Activated T-cell treated with anti-CD3 and anti-CD28 coated beads, Interleukin-2, amount 50 U/mL, for 72 hours (primary cell): ENCODE measurements around the gene HRK. TPM values are rescaled to one million over a fixed set of nuclear protein-coding genes. Genes with fewer than 3 reads are reported as not detected.

ENCODE experiments used
- ATAC-seq, 2 donors: fragments of 150-1000 bp; cut with Tn5 transposase; replicated peaks in 1 of 2; 2 replicates each; pipeline ENCODE4 v1.10.0; 2021; ENCODE audit warnings: moderate library complexity in 2 of 2, mild to moderate bottlenecking in 1 of 2
- DNase-seq, 2 donors: peaks; one replicate each; pipeline ENCODE4 v3.0.0; 2021 to 2022; ENCODE audit warnings: mixed read lengths in 1 of 2
- H3K27ac Mint-ChIP-seq: one replicate; pipeline ENCODE4 v1.8.0; 2022; ENCODE audit warnings: mild to moderate bottlenecking, moderate library complexity, mixed read lengths
- H3K27me3 Mint-ChIP-seq: one replicate; pipeline ENCODE4 v1.8.0; 2022; ENCODE audit warnings: low read depth, mixed read lengths
- H3K36me3 Mint-ChIP-seq, 2 donors: one replicate each; pipeline ENCODE4 v1.8.0; 2022; ENCODE audit warnings: mixed read lengths in 2 of 2, mild to moderate bottlenecking in 1 of 2; ENCODE audit not compliant: insufficient read depth in 2 of 2
- H3K4me1 Mint-ChIP-seq: one replicate; pipeline ENCODE4 v1.8.0; 2022; ENCODE audit warnings: low read depth, mixed read lengths
- H3K4me3 Mint-ChIP-seq, 2 donors: one replicate each; pipeline ENCODE4 v1.8.0; 2022; ENCODE audit warnings: mild to moderate bottlenecking in 2 of 2, mixed read lengths in 2 of 2, moderate library complexity in 2 of 2
- H3K9me3 Mint-ChIP-seq, 2 donors: one replicate each; pipeline ENCODE4 v1.8.0; 2022; ENCODE audit warnings: mixed read lengths in 2 of 2
- total RNA-seq, 2 donors: library from RNA; stranded (reverse); gene quantifications; one replicate each; pipeline ENCODE4 v1.2.3, GENCODE V29; 2022

HRK gene
- total RNA-seq, 2 donors from 2014 or later, result 0.12 TPM; not detected in 1

DNA sequence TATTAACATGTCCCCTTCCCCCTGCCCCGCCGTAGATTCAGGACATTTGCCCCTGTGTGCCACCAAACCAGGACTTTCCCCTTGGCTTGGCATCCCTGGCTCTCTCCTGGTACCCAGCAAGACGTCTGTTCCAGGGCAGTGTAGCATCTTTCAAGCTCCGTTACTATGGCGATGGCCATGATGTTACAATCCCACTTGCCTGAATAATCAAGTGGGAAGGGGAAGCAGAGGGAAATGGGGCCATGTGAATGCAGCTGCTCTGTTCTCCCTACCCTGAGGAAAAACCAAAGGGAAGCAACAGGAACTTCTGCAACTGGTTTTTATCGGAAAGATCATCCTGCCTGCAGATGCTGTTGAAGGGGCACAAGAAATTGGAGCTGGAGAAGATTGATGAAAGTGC lies 28.9 kb downstream of the HRK start:
- no peak for DNase-seq
- Mint-ChIP-seq H3K9me3 (no peaks in the 10 kb centered on the region), H3K4me3 (no peak overlapping the region), H3K27ac (no peak overlapping the region), H3K4me1 (no peaks in the 10 kb centered on the region), H3K27me3 (peaks cover 17% of the 10 kb centered on the region), H3K36me3 (no peaks in the 10 kb centered on the region)
- ATAC-seq, result no peak

DNA sequence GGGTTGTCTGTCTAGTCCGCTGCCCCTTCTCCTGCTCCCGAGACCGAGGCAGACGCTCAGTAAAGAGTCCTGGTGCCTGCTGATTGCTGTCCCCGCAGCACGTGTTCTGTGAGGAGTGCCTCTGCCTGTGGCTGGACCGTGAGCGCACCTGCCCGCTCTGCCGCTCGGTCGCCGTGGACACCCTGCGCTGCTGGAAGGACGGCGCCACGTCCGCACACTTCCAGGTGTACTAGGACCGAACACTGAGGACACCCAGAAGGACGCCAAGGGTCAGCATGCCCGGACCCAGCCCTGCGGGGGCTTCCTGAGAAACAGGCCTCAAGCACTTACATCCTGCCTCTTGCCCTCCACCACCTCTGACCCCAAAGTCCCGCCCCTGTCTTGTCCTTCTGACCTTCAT lies 32.0 kb downstream of the HRK start:
- Mint-ChIP-seq H3K4me1 (no peaks in the 10 kb centered on the region), H3K27me3 (no peaks in the 10 kb centered on the region), H3K4me3 (no peak overlapping the region), H3K27ac (no peak overlapping the region), H3K36me3 (no peaks in the 10 kb centered on the region), H3K9me3 (no peaks in the 10 kb centered on the region)
- DNase-seq, result no peak
- no peak for ATAC-seq

GRCh38 chr12:116843085-116843484 lies 38.2 kb downstream of the HRK start:
- ATAC-seq (no peak), DNase-seq (no peak)
- peaks cover 0 to under 1% of the 10 kb centered on the region in 2 donors for H3K36me3 Mint-ChIP-seq
- no peaks in the 10 kb centered on the region for H3K9me3 Mint-ChIP-seq
- H3K27me3 Mint-ChIP-seq, result no peaks in the 10 kb centered on the region
- H3K27ac Mint-ChIP-seq, result no peak overlapping the region
- no peaks in the 10 kb centered on the region for H3K4me1 Mint-ChIP-seq
- H3K4me3 Mint-ChIP-seq, result no peak overlapping the region

- Mint-ChIP-seq H3K9me3 (peaks cover 0 to 1% of the 10 kb centered on the region in 2 donors), H3K27ac (no peak overlapping the region), H3K4me3 (no peak overlapping the region), H3K27me3 (no peaks in the 10 kb centered on the region), H3K36me3 (peaks cover 2 to 3% of the 10 kb centered on the region in 2 donors), H3K4me1 (no peaks in the 10 kb centered on the region)
- DNase-seq (no peak), ATAC-seq (no peak)
Observed at GRCh38 chr12:116839287-116839830, 41.9 kb downstream of the HRK start.

GRCh38 chr12:116838365-116838764 lies 42.9 kb downstream of the HRK start:
- Mint-ChIP-seq H3K9me3 (peaks cover 0 to 1% of the 10 kb centered on the region in 2 donors), H3K4me3 (no peak overlapping the region), H3K4me1 (no peaks in the 10 kb centered on the region), H3K27ac (no peak overlapping the region), H3K36me3 (peaks cover 2 to 3% of the 10 kb centered on the region in 2 donors), H3K27me3 (no peaks in the 10 kb centered on the region)
- DNase-seq, result no peak
- ATAC-seq, result no peak

- no peak overlapping the region for H3K4me3 Mint-ChIP-seq
- ATAC-seq (no peak), DNase-seq (no peak)
- H3K27ac Mint-ChIP-seq, result no peak overlapping the region
- peaks cover 0 to 1% of the 10 kb centered on the region in 2 donors for H3K9me3 Mint-ChIP-seq
- H3K36me3 Mint-ChIP-seq, result peaks cover 2 to 3% of the 10 kb centered on the region in 2 donors
- no peaks in the 10 kb centered on the region for H3K27me3 Mint-ChIP-seq
- H3K4me1 Mint-ChIP-seq, result no peaks in the 10 kb centered on the region
Observed at GRCh38 chr12:116837097-116837496, 44.1 kb downstream of the HRK start.

DNA sequence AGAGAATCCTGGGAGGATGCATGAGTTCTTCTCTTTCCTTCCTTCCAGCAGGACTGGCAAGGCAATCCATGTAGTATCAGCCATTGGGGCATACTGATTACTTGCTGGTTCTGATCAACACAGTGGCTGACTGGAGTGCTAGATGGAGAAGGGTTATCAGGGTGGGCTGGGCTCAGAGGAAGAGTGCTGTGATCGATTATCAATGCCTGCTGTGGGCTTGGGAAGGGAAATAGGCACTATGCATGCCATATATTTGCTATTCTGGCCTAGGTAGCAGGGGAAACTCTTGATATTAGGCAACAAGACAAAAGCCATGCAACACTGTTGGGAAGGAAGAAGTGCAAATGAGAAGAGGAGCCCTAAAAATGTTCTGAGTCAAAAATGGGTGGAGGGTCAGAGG lies 45.8 kb downstream of the HRK start:
- Mint-ChIP-seq H3K27me3 (no peaks in the 10 kb centered on the region), H3K36me3 (peaks cover 2 to 3% of the 10 kb centered on the region in 2 donors), H3K4me1 (no peaks in the 10 kb centered on the region), H3K4me3 (no peak overlapping the region), H3K9me3 (peaks cover 0 to 1% of the 10 kb centered on the region in 2 donors), H3K27ac (no peak overlapping the region)
- DNase-seq (no peak), ATAC-seq (no peak)

DNA sequence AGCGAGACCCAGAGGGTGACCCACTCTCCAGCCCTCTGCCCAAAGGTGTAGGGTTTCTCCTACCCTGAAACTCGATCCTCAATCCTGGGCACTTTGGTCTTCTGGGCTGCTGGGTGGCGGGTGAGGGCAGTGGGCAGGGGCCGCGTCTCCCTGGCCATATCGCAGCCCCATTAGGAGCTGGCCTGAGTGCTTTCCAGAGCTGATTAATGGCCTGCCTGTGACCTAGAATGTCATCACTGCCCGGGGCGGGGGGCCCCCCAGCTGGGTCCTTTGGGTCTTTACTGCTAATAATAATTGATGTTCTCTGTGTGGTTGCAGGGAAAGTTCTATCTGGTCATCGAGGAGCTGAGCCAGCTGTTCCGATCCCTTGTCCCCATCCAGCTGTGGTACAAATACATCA lies 47.8 kb downstream of the HRK start:
- H3K9me3 Mint-ChIP-seq, result peaks cover 0 to 1% of the 10 kb centered on the region in 2 donors
- ATAC-seq (no peak), DNase-seq (no peak)
- H3K27ac Mint-ChIP-seq, result no peak overlapping the region
- H3K4me3 Mint-ChIP-seq, result no peak overlapping the region
- H3K4me1 Mint-ChIP-seq, result no peaks in the 10 kb centered on the region
- H3K36me3 Mint-ChIP-seq, result peaks cover 2 to 3% of the 10 kb centered on the region in 2 donors
- no peaks in the 10 kb centered on the region for H3K27me3 Mint-ChIP-seq

DNA sequence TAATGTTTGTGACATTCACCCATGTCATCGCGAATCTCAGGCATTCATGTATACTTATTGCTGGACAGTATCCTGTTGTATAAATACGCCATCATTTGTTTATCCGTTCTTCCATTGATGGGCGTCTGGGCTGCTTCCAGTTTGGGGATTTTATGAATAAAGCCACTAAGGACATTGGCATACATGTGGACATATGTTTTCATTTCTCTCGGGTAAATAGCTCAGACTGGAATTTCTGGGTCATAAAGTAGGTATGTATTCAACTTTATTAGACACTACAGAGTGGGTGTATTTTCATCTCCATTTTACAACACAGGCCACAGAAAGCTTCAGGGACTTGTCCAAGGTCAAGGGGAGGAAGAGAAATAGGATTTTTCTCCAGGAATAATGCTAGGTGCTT lies 48.9 kb downstream of the HRK start:
- ATAC-seq, result no peak
- Mint-ChIP-seq H3K36me3 (peaks cover 0 to 3% of the 10 kb centered on the region in 2 donors), H3K27ac (no peak overlapping the region)

DNA sequence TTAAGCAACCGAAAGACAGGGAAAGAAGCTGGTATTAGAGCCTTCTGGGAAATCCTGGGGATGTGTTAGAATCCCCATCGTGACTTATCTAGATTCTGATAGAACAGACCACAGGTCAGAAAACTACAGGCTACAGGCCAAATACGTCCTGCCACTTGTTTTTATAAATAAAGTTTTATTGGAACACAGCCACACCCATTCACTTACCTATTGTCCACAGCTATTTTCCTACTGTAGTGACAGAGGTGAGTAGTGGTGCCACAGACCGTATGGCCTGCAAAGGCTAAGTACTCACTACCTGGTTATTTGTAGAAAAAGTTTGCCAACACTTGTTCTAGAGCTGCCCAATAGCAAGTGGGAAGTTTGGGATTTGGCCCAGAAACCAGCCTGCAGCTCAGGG lies 53.8 kb downstream of the HRK start:
- no peak overlapping the region for H3K4me3 Mint-ChIP-seq
- no peaks in the 10 kb centered on the region for H3K27me3 Mint-ChIP-seq
- H3K4me1 Mint-ChIP-seq, result no peaks in the 10 kb centered on the region
- DNase-seq (no peak), ATAC-seq (no peak)
- H3K9me3 Mint-ChIP-seq, result peaks cover 0 to 3% of the 10 kb centered on the region in 2 donors
- no peak overlapping the region for H3K27ac Mint-ChIP-seq
- H3K36me3 Mint-ChIP-seq, result peaks cover 0 to 3% of the 10 kb centered on the region in 2 donors

More for the DNA sequence above, 48.9 kb downstream of the HRK start:
- no peak overlapping the region for H3K4me3 Mint-ChIP-seq
- H3K4me1 Mint-ChIP-seq, result no peaks in the 10 kb centered on the region
- peaks cover 0 to 1% of the 10 kb centered on the region in 2 donors for H3K9me3 Mint-ChIP-seq
- DNase-seq, result no peak
- no peaks in the 10 kb centered on the region for H3K27me3 Mint-ChIP-seq

- Mint-ChIP-seq H3K4me1 (peaks cover 22% of the 10 kb centered on the region), H3K9me3 (peaks cover 0 to 3% of the 10 kb centered on the region in 2 donors), H3K4me3 (no peak overlapping the region), H3K27ac (no peak overlapping the region), H3K36me3 (peaks cover 0 to 5% of the 10 kb centered on the region in 2 donors), H3K27me3 (no peaks in the 10 kb centered on the region)
- no peak for DNase-seq
- no peak for ATAC-seq
Observed at GRCh38 chr12:116821291-116821690, 60.0 kb downstream of the HRK start.

DNA sequence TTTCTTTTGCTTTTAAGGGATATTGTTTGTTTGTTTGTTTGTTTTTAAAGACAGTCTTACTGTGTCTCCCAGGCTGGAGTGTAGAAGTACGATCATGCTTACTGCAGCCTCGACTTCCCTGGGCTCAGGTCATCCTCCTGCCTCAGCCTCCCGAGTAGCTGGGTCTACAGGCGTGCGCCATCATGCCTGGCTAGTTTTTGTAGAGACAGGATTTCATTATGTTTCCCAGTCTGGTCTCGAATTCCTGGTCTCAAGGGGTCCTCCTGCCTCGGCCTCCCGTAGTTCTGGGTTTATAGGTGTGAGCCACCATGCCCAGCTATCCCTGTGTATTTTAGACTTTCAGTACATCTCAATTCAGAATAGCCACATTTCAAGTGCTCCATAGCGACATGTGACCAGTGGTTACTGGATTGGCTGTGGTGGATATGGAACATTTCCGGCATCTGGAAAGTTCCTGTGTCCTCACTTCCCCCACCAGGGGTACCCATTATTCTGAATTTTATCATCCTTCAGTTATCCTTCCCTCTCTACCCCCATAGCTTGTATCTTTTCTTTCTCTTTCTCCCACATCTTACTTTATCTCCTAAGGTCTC lies 61.1 kb downstream of the HRK start:
- ATAC-seq, result no peak
- no peak for DNase-seq
- Mint-ChIP-seq H3K4me1 (peaks cover 22% of the 10 kb centered on the region), H3K4me3 (peak overlapping the region; percentile 20 to 48), H3K36me3 (peaks cover 0 to 3% of the 10 kb centered on the region in 2 donors), H3K27me3 (no peaks in the 10 kb centered on the region), H3K27ac (no peak overlapping the region), H3K9me3 (peaks cover 0 to 3% of the 10 kb centered on the region in 2 donors)

DNA sequence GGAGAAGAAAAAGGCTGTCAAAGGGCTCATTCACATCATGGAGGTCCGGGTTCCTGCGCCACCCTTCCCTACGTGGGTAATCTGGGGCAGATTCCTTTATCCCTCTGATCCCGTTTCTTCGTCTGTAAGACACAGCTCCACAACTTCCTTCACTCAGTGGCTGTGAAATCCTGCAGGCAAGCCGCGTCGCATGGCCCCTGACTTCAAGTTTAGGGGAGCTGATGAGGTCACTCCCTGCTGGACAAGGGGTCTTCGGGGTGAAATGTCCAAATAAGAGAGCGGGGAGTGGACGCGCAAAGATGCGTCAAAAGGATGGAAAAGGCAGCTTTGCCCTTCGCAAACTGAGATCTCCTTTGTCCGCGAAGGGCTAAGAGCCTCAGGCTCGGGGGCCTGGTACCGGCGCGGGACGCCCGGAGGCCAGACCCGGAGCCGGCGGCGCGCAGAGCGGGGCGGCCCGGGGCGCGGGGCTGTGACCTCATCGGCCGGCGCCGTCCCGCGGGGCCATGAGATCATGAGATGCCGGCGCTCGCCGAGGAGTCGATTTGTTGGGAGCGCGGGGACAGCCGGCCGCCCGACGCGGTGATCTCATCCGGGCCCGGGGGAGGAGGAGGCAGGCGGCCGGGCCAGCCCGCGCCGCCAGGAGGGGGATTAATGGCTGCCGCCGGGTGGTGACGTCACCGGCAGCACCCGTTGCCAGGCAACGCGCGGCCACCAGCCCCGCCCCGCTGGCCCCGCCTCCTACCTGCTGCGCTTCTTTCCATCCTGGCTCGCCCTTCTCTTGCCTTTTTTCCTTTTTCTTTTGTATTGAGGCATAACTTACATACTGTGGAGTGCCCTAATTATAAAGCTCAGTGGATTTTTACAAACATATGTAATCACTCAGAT lies 62.1 kb downstream of the HRK start:
- Mint-ChIP-seq H3K4me1 (peaks cover 22% of the 10 kb centered on the region), H3K36me3 (peaks cover 0 to 1% of the 10 kb centered on the region in 2 donors), H3K27me3 (no peaks in the 10 kb centered on the region), H3K27ac (peak overlapping the region; percentile 98), H3K4me3 (peak overlapping the region; percentile 94 to 97), H3K9me3 (no peaks in the 10 kb centered on the region)
- ATAC-seq (peak; percentile 94 to 95), DNase-seq (peak; percentile 91 to 93)
